IMR-90 (cell line): ENCODE data around the gene KCNC2.

Source experiments
- BHLHE40 ChIP-seq: fragments of 150-350 bp; IDR thresholded peaks from 2 replicates; pipeline ENCODE4 v1.6.1; 2016; ENCODE audit warnings: mild to moderate bottlenecking, low read depth, low read length
- CEBPB ChIP-seq: IDR thresholded peaks from 2 replicates; pipeline ENCODE4 v1.6.1; 2012; ENCODE audit warnings: low read depth, low read length, improper control_type of control experiment
- CTCF ChIP-seq: conservative IDR thresholded peaks from 2 replicates; pipeline ENCODE4 v1.5.1; 2012; ENCODE audit warnings: mild to moderate bottlenecking, low read depth, low read length, improper control_type of control experiment
- MXI1 ChIP-seq: IDR thresholded peaks from 2 replicates; pipeline ENCODE4 v1.6.1; 2012; ENCODE audit warnings: low read depth, mild to moderate bottlenecking, low read length, moderate library complexity, borderline replicate concordance
- POLR2A ChIP-seq: IDR thresholded peaks from 2 replicates; pipeline ENCODE4 v1.6.1; 2012; ENCODE audit warnings: mild to moderate bottlenecking, low read depth, low read length
- RAD21 ChIP-seq: IDR thresholded peaks from 2 replicates; pipeline ENCODE4 v1.6.1; 2012; ENCODE audit warnings: low read length, improper control_type of control experiment
- RCOR1 ChIP-seq: IDR thresholded peaks from 2 replicates; pipeline ENCODE4 v1.6.1; 2012; ENCODE audit warnings: mild to moderate bottlenecking, low read length, improper control_type of control experiment; ENCODE audit not compliant: insufficient replicate concordance
- RFX5 ChIP-seq: IDR thresholded peaks from 2 replicates; pipeline ENCODE4 v1.8.0; 2012; ENCODE audit warnings: low read depth, mild to moderate bottlenecking, low read length, moderate library complexity
- SMC3 ChIP-seq: fragments of 150-350 bp; IDR thresholded peaks from 2 replicates; pipeline ENCODE4 v1.6.1; 2016; ENCODE audit warnings: low read depth, mild to moderate bottlenecking, antibody characterized with exemption, low read length, moderate library complexity
- TF ChIP-seq, protein P1 (sequence below): fragments of 150-350 bp; IDR thresholded peaks from 2 replicates; pipeline ENCODE4 v1.6.1; 2017; ENCODE audit warnings: mild to moderate bottlenecking, antibody characterized with exemption, low read length, low read depth
- TF ChIP-seq, protein P2 (sequence below): fragments of 150-350 bp; IDR thresholded peaks from 2 replicates; pipeline ENCODE4 v1.6.1; 2016; ENCODE audit warnings: low read depth, mild to moderate bottlenecking, low read length, moderate library complexity, borderline replicate concordance

DNA sequence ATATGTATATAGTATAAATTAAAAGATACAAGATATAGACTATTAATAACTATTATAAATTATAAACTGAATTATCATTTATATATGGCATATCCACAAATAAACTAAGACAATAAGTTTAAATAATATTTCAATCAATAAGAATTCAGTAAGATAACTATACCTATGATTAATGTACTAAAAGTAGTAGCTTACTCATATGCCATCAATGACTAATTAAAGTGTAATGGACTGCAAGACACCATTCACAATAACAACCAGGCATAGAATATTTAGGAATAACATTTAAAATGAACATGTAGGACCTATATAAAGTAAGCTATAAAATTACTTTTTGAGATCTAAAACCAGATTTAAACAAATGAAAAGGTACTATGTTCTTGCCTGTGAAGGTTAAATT, 18.8 kb downstream of the KCNC2 start:
- TF ChIP-seq CTCF (no peak), POLR2A (no peak), MXI1 (no peak), RCOR1 (no peak), BHLHE40 (no peak), CEBPB (no peak), SMC3 (no peak), RAD21 (no peak), RFX5 (no peak)
- TF ChIP-seq, protein P1, sequence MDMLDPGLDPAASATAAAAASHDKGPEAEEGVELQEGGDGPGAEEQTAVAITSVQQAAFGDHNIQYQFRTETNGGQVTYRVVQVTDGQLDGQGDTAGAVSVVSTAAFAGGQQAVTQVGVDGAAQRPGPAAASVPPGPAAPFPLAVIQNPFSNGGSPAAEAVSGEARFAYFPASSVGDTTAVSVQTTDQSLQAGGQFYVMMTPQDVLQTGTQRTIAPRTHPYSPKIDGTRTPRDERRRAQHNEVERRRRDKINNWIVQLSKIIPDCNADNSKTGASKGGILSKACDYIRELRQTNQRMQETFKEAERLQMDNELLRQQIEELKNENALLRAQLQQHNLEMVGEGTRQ = no peak
- TF ChIP-seq, protein P2, sequence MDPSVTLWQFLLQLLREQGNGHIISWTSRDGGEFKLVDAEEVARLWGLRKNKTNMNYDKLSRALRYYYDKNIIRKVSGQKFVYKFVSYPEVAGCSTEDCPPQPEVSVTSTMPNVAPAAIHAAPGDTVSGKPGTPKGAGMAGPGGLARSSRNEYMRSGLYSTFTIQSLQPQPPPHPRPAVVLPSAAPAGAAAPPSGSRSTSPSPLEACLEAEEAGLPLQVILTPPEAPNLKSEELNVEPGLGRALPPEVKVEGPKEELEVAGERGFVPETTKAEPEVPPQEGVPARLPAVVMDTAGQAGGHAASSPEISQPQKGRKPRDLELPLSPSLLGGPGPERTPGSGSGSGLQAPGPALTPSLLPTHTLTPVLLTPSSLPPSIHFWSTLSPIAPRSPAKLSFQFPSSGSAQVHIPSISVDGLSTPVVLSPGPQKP = no peak
